KMS-11 (cell line): Measurements from ENCODE around the gene RASA3.
A peak's percentile ranks its signal among the peaks of the same experiment; 100 is the strongest.

ENCODE experiments used
- H2AFZ ChIP-seq: fragments of 200-600 bp; sonication (generic); 2 replicates; pipeline ENCODE4 v1.6.1; 2016; ENCODE audit warnings: antibody characterized with exemption, mixed run types, low read depth
- H3K27ac ChIP-seq: fragments of 200-600 bp; sonication (generic); 2 replicates; pipeline ENCODE4 v1.6.1; 2016; ENCODE audit warnings: mild to moderate bottlenecking, mixed run types
- H3K27me3 ChIP-seq: fragments of 200-600 bp; sonication (generic); 2 replicates; pipeline ENCODE4 v1.6.1; 2017; ENCODE audit warnings: mild to moderate bottlenecking, low read depth, mixed run types, moderate library complexity; ENCODE audit not compliant: insufficient read depth
- H3K36me3 ChIP-seq: fragments of 200-600 bp; sonication (generic); 2 replicates; pipeline ENCODE4 v1.6.1; 2017; ENCODE audit warnings: mild to moderate bottlenecking, mixed run types; ENCODE audit not compliant: insufficient read depth
- H3K4me1 ChIP-seq: fragments of 200-600 bp; sonication (generic); 2 replicates; pipeline ENCODE4 v1.6.1; 2016; ENCODE audit warnings: mild to moderate bottlenecking, low read depth, mixed run types; ENCODE audit not compliant: poor library complexity, severe bottlenecking
- H3K4me2 ChIP-seq: fragments of 200-600 bp; sonication (generic); 2 replicates; pipeline ENCODE4 v1.7.0; 2016; ENCODE audit warnings: mild to moderate bottlenecking, mixed run types
- H3K4me3 ChIP-seq: fragments of 200-600 bp; sonication (generic); IDR thresholded peaks from 2 replicates; pipeline ENCODE4 v1.6.1; 2017; ENCODE audit warnings: low read depth, low read length, mixed read lengths; ENCODE audit not compliant: insufficient read depth
- H3K79me2 ChIP-seq: fragments of 200-600 bp; sonication (generic); 2 replicates; pipeline ENCODE4 v1.6.1; 2016; ENCODE audit warnings: low read depth, mixed run types; ENCODE audit not compliant: insufficient read depth
- H3K9ac ChIP-seq: fragments of 200-600 bp; sonication (generic); 2 replicates; pipeline ENCODE4 v1.6.1; 2016; ENCODE audit warnings: mild to moderate bottlenecking, mixed run types
- H4K20me1 ChIP-seq: fragments of 200-600 bp; sonication (generic); 2 replicates; pipeline ENCODE4 v1.6.1; 2016; ENCODE audit warnings: mild to moderate bottlenecking, mixed run types; ENCODE audit not compliant: insufficient read depth
- TF ChIP-seq, protein P1 (sequence below): fragments of 200-600 bp; sonication (generic); conservative IDR thresholded peaks from 2 replicates; pipeline ENCODE4 v1.6.1; 2017; ENCODE audit warnings: low read depth, mild to moderate bottlenecking, antibody characterized with exemption, low read length, moderate library complexity, mixed read lengths

The RASA3 gene

DNA sequence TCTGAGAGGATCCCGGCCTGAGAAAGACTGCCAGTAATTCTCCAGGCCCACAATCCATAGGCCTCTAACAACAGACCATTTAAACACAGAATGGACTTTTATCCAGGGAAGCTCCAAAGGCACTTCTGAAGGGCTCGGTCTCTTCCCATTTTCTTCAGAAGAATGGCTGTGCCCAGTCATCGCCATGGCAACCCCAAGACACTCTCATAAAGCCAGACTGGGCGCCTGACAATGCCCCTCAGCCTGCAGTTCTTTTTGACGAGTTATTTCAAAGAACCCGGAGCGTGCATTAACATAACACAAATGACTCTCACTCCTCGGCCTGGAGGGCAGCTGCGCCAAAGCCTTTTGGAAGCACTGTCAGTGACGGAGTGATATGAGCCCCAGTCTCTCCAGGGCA is 61.0 kb downstream of the RASA3 start:
- Histone ChIP-seq H3K27ac (no peak overlapping the region), H3K4me2 (no peak overlapping the region), H2AFZ (no peak overlapping the region), H4K20me1 (no peaks in the 10 kb centered on the region), H3K27me3 (no peaks in the 10 kb centered on the region), H3K79me2 (no peaks in the 10 kb centered on the region), H3K4me1 (peaks cover 28% of the 10 kb centered on the region), H3K4me3 (no peak overlapping the region), H3K9ac (no peak overlapping the region), H3K36me3 (no peaks in the 10 kb centered on the region)
- TF ChIP-seq, protein P1, sequence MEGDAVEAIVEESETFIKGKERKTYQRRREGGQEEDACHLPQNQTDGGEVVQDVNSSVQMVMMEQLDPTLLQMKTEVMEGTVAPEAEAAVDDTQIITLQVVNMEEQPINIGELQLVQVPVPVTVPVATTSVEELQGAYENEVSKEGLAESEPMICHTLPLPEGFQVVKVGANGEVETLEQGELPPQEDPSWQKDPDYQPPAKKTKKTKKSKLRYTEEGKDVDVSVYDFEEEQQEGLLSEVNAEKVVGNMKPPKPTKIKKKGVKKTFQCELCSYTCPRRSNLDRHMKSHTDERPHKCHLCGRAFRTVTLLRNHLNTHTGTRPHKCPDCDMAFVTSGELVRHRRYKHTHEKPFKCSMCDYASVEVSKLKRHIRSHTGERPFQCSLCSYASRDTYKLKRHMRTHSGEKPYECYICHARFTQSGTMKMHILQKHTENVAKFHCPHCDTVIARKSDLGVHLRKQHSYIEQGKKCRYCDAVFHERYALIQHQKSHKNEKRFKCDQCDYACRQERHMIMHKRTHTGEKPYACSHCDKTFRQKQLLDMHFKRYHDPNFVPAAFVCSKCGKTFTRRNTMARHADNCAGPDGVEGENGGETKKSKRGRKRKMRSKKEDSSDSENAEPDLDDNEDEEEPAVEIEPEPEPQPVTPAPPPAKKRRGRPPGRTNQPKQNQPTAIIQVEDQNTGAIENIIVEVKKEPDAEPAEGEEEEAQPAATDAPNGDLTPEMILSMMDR = no peak

DNA sequence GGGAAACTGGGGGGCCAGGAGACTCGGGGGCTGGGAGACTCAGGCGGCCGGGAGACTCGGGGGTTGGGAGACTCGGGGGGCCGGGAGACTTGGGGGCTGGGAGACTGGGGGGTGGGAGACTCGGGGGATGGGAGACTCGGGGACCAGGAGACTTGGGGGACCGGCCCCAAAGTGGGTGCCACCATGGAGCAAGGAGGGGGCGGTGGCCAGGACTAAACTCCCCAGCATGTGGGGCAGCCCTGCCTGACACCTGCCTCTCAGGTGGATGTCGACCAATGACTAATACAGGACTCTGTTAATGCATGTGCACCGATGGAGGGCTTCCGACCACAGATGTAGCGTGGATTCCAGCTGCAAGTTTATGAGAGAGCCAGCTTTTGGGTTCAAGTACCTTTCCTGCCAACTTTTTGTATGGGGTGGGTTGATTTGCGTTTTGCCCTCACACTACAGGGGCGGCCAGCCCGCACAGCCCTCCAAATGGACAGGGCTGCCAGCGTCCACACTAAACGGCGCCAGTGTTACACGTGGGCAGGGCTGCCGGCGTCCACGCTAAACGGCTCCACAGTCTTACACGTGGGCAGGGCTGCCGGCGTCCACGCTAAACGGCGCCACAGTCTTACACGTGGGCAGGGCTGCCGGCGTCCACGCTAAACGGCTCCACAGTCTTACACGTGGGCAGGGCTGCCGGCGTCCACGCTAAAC is 62.2 kb downstream of the RASA3 start:
- no peaks in the 10 kb centered on the region for H4K20me1 ChIP-seq
- no peak overlapping the region for H3K9ac ChIP-seq
- no peak overlapping the region for H3K27ac ChIP-seq
- no peaks in the 10 kb centered on the region for H3K36me3 ChIP-seq
- H3K27me3 ChIP-seq = no peaks in the 10 kb centered on the region
- no peak overlapping the region for H3K4me3 ChIP-seq
- TF ChIP-seq, protein P1 = no peak
- H3K4me1 ChIP-seq = peaks cover 40% of the 10 kb centered on the region
- H2AFZ ChIP-seq = no peak overlapping the region
- H3K4me2 ChIP-seq = no peak overlapping the region
- H3K79me2 ChIP-seq = no peaks in the 10 kb centered on the region

DNA sequence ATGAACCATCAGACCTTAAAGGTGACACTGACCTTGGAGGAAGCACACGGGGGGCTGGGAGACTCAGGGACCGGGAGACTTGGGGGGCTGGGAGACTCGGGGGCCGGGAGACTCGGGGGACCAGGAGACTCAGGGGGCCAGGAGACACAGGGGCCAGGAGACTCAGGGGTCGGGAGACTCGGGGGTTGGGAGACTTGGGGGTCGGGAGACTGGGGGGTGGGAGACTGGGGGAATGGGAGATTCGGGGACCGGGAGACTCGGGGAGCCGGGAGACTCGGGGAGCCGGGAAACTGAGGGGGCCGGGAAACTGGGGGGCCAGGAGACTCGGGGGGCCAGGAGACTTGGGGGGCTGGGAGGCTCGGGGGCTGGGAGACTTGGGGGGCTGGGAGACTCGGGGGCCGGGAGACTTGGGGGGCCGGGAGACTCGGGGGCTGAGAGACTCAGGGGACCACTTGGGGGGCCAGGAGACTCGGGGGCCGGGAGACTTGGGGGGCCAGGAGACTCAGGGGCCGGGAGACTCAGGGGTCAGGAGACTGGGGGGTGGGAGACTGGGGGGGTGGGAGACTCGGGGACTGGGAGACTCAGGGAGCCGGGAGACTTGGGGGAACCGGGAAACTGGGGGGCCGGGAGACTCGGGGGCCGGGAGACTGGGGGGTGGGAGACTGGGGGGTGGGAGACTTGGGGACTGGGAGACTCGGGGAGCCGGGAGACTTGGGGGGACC is 62.9 kb downstream of the RASA3 start:
- H3K4me2 ChIP-seq = no peak overlapping the region
- no peak overlapping the region for H3K4me3 ChIP-seq
- peak overlapping the region; percentile 95; the same call in 1 of the 2 replicates for H3K27ac ChIP-seq
- H4K20me1 ChIP-seq = no peaks in the 10 kb centered on the region
- TF ChIP-seq, protein P1 = no peak
- H3K4me1 ChIP-seq = peaks cover 45% of the 10 kb centered on the region
- H2AFZ ChIP-seq = no peak overlapping the region
- no peaks in the 10 kb centered on the region for H3K36me3 ChIP-seq
- no peaks in the 10 kb centered on the region for H3K27me3 ChIP-seq
- H3K79me2 ChIP-seq = no peaks in the 10 kb centered on the region
- no peak overlapping the region for H3K9ac ChIP-seq

DNA sequence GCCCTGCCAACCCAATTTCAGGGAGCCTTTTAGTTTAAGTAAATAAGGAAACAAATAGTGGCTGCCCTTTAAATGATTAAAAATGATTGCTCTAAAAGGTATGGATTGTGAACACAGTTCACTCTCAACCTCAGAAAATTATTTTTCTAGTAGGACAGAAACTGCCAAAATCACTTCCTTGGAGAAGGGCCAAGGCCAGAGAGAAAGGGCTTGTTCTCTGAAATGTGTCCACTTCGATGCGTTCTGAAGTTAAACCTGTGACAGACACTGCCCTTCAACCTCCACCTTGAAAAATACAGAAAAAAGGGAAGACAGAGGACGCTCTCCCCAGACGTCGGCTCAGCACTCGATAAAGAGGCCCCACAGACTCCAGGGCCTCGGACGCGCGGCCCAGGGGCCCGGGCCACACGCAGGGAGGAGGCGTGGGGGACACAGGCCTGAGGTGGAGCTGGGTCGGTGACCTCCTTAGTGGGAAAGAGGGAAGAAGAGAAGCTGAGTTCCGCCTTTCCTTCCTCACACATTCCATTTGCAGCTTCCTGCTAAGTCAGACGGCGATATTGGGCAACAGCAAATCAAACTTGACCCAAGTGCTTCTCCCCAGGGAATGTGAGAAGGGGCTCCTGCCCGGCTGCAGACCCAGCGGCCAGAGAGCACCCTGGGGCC is 63.6 kb downstream of the RASA3 start:
- H3K4me3 ChIP-seq = no peak overlapping the region
- peak overlapping the region; percentile 95 for H3K27ac ChIP-seq
- H3K36me3 ChIP-seq = no peaks in the 10 kb centered on the region
- H3K9ac ChIP-seq = peak overlapping the region; percentile 89; the same call in 1 of the 2 replicates
- H3K4me1 ChIP-seq = peaks cover 48% of the 10 kb centered on the region
- no peaks in the 10 kb centered on the region for H3K27me3 ChIP-seq
- TF ChIP-seq, protein P1 = no peak
- peak overlapping the region; percentile 99 for H3K4me2 ChIP-seq
- H3K79me2 ChIP-seq = peaks cover 7% of the 10 kb centered on the region; the same call in 1 of the 2 replicates
- H2AFZ ChIP-seq = peak overlapping the region; percentile 25; the same call in 1 of the 2 replicates
- H4K20me1 ChIP-seq = no peaks in the 10 kb centered on the region
